ACC112 (cell line): ENCODE results near the gene MIA3.

Experiments
- H2AFZ ChIP-seq: fragments of 200-600 bp; sonication (generic); one replicate; pipeline ENCODE4 v1.6.0; 2017; ENCODE audit warnings: antibody characterized with exemption, low read length; ENCODE audit not compliant: unreplicated experiment
- H3K27ac ChIP-seq: fragments of 200-600 bp; sonication (generic); 2 replicates; pipeline ENCODE4 v1.5.1; 2014; ENCODE audit warnings: low read depth, mild to moderate bottlenecking, antibody characterized with exemption, low read length, moderate library complexity
- H3K27me3 ChIP-seq: fragments of 200-600 bp; sonication (generic); 2 replicates; pipeline ENCODE4 v1.6.1; 2014; ENCODE audit warnings: mild to moderate bottlenecking, antibody characterized with exemption, low read length, moderate library complexity, mixed read lengths; ENCODE audit not compliant: insufficient read depth
- H3K36me3 ChIP-seq: fragments of 200-600 bp; sonication (generic); 2 replicates; pipeline ENCODE4 v1.6.1; 2016; ENCODE audit warnings: mild to moderate bottlenecking, antibody characterized with exemption, low read length, moderate library complexity, mixed read lengths; ENCODE audit not compliant: insufficient read depth
- H3K4me1 ChIP-seq: fragments of 200-600 bp; sonication (generic); one replicate; pipeline ENCODE4 v1.6.1; 2016; ENCODE audit warnings: low read length, mixed read lengths; ENCODE audit not compliant: insufficient read depth, unreplicated experiment, control insufficient read depth
- H3K4me3 ChIP-seq: fragments of 200-600 bp; sonication (generic); 2 replicates; pipeline ENCODE4 v1.5.1; 2014; ENCODE audit warnings: mild to moderate bottlenecking, low read depth, low read length
- H3K79me2 ChIP-seq: fragments of 200-600 bp; sonication (generic); one replicate; pipeline ENCODE4 v1.6.0; 2016; ENCODE audit warnings: low read length; ENCODE audit not compliant: control insufficient read depth, unreplicated experiment, insufficient read depth

Gene MIA3

DNA sequence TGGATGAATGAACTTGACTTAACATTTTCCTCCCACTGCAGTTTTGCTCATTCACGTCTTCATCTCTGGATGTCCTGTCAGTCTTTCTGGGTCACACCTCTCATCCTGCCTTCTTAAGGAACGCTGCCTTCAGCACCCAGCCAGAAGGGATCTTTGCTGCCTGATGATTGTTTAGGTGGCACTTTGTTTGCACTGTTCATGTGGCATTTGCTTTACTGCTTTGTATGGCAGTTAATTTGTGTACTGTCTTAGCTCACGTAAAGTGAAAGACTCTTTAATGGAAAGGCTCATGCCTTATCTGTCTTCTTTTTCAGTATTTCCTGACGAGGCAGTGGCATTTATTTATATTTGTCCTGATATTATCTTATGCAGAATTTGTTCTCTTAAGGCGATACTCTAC is 4.9 kb downstream of the MIA3 start:
- Histone ChIP-seq H3K27me3 (no peaks in the 10 kb centered on the region), H3K27ac (no peak overlapping the region), H3K4me1 (peaks cover 16% of the 10 kb centered on the region), H3K79me2 (peaks cover 34% of the 10 kb centered on the region), H2AFZ (no peak overlapping the region), H3K4me3 (no peak overlapping the region), H3K36me3 (peaks cover 4% of the 10 kb centered on the region)

DNA sequence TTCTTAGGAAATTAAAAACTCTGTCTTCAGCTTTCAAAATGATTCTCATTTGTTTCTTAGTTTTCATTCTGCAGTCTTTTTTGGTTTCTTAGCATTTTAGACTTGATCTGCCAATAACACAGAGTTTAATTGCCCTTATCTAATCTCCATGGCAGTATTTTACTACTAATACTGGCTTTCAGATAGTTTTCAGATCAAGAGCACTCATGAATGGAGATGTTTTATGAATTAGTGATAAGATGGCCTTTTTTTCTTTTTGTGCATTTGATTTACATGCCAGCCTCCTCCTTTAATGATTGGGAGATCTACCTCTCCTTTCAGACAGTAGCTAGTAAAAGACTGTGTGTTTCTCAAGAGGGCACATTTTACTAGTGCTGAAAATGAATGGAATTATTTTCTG is 5.6 kb downstream of the MIA3 start:
- Histone ChIP-seq H3K27me3 (no peaks in the 10 kb centered on the region), H3K4me1 (peaks cover 20% of the 10 kb centered on the region), H3K27ac (no peak overlapping the region), H3K36me3 (peaks cover 7% of the 10 kb centered on the region), H3K4me3 (no peak overlapping the region), H2AFZ (no peak overlapping the region), H3K79me2 (peaks cover 29% of the 10 kb centered on the region)

DNA sequence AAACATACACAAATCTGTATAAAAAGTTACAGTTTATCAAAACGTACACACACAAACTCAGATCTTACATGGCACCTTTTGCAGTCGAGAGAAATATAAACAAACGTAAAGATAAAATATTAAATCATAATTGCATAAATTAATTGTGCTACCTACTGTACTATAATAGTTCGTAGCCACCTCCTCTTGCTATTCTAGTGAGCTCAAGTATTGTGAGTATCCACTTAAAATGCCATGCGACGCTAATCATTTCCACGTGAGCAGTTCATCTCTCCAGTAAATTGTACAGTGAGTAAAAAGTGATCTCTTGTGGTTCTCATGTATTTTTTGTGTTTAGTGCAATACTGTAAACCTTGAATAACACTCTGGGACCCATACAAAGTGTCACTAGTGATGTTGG is 6.3 kb downstream of the MIA3 start:
- Histone ChIP-seq H3K27ac (no peak overlapping the region), H2AFZ (no peak overlapping the region), H3K4me1 (peaks cover 20% of the 10 kb centered on the region), H3K4me3 (no peak overlapping the region), H3K36me3 (peaks cover 14% of the 10 kb centered on the region), H3K27me3 (no peaks in the 10 kb centered on the region), H3K79me2 (peaks cover 22% of the 10 kb centered on the region)

DNA sequence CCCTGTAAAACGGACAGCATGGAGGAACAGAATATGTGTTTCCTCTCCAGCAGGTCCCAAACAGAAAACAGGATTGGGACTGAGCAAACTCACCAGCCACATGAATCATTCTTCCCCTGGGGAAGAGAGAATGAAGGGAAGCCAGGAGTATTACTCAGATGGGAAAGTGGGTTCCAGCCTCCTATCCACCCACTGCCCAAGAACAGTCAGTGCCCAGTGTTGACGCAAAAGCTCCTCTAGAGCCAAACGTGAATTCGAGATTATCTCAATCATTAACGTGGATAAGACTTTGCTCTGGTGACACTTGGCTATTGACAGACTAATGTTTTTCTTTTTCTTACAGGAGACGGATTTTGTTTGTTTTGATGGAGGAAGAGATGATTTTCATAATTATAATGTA is 9.3 kb downstream of the MIA3 start:
- H3K4me3 ChIP-seq, result peak overlapping the region; percentile 26; the same call in 1 of the 2 replicates
- no peaks in the 10 kb centered on the region for H3K27me3 ChIP-seq
- H3K4me1 ChIP-seq, result peaks cover 30% of the 10 kb centered on the region
- H3K36me3 ChIP-seq, result peaks cover 14% of the 10 kb centered on the region
- peak overlapping the region; percentile 14 for H2AFZ ChIP-seq
- no peaks in the 10 kb centered on the region for H3K79me2 ChIP-seq
- H3K27ac ChIP-seq, result peak overlapping the region; percentile 90

DNA sequence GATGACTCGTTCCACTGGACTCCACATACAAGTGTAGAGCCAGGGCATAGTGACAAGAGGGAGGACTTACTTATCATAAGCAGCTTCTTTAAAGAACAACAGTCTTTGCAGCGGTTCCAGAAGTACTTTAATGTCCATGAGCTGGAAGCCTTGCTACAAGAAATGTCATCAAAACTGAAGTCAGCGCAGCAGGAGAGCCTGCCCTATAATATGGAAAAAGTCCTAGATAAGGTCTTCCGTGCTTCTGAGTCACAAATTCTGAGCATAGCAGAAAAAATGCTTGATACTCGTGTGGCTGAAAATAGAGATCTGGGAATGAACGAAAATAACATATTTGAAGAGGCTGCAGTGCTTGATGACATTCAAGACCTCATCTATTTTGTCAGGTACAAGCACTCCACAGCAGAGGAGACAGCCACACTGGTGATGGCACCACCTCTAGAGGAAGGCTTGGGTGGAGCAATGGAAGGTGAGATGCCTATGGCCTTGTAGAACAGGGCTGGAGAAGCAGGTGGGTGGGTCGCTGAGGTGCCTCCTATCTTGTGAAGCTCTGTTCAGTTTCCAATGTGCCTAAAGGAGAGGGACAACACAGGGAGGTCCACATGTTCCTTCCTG is 12.1 kb downstream of the MIA3 start:
- H3K79me2 ChIP-seq, result no peaks in the 10 kb centered on the region
- peaks cover 30% of the 10 kb centered on the region for H3K4me1 ChIP-seq
- H2AFZ ChIP-seq, result no peak overlapping the region
- no peaks in the 10 kb centered on the region for H3K27me3 ChIP-seq
- peaks cover 13% of the 10 kb centered on the region; the same call in 1 of the 2 replicates for H3K36me3 ChIP-seq
- no peak overlapping the region for H3K27ac ChIP-seq
- H3K4me3 ChIP-seq, result no peak overlapping the region

DNA sequence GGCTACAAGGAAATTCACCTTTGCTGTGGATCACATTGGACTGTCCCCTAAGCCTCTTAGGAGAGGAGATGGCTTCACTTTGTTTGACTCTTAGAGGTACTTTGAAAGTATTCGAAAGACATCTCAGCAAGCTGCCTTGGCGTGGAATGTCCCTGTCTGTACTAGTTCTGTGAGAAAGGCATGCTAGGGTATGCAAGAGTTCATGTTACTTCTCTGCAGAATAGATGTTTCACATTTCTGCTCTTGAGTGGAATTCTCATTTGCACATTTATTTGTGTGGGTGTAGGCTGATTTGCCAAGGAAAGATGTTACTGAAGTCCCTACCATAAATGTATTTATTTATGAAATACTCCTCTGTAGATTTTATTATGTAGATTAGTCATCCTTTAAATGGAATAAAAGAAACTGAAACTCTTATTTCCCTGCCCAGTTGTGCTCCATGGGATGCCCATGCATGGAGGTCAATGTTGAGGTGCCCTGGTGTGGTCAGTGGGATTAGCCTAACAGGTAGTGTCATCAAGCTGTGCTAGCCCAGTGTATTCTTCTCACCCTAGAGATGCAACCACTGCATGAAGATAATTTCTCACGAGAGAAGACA is 13.8 kb downstream of the MIA3 start:
- no peaks in the 10 kb centered on the region for H3K27me3 ChIP-seq
- H3K27ac ChIP-seq, result no peak overlapping the region
- H3K4me3 ChIP-seq, result no peak overlapping the region
- H3K36me3 ChIP-seq, result peaks cover 13% of the 10 kb centered on the region; the same call in 1 of the 2 replicates
- H3K79me2 ChIP-seq, result no peaks in the 10 kb centered on the region
- H3K4me1 ChIP-seq, result peaks cover 25% of the 10 kb centered on the region
- H2AFZ ChIP-seq, result no peak overlapping the region

DNA sequence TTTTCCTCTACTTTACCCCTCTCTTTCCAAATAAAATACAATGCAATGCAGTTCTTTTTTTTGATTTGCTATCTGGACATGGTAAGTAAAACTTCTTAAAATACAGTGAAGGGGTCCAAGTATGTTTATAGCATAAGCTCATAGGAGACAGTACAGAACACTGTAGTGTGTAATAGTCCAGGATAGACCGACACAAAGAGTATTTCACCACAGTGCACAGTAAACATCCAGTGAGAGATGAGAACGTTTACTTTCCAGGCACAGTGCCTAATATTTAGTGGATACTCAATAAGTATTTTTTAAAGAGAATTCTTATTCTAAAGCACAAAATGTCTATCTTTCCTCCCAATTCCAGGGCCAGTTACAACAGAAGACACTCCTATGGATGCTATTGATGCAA is 14.9 kb downstream of the MIA3 start:
- H3K36me3 ChIP-seq, result peaks cover 12% of the 10 kb centered on the region; the same call in 1 of the 2 replicates

DNA sequence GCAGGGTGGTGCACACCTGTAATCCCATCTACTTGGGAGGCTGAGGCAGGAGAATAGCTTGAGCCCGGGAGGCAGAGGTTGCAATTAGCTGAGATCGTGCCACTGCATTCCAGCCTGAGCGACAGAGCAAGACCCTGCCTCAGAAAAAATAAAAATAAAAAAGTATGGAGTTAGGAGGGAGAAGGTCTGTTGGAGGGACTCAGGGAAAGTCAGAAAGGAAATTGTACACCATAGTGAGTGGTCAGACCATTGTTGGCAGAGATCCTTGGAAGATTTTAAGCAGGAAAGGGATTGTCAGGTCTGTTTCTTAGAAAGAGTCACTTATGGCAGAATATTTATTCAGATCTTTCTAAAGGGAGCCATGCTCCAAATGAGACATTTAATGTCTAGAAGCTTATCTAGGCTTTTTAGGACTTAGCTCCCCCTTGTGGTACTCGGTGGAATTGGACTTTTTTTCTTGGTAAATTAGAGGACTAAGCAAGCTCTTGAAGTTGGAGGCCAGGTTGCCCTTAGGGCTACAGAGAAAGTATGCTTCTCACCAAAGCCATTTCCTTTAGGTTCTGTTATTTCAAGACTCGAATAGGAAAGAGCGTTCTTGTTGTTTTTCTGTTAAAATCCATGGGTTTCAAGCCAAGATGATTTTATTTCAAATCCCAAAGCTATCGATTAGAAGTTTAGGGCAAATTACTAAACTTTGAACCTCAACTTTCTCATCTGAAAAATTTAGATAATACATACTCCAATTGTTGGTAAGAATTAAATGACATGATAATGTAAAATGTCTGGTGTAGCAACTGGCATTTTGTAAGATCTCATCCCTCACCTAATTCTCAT is 16.5 kb downstream of the MIA3 start:
- peaks cover 6% of the 10 kb centered on the region; the same call in 1 of the 2 replicates for H3K36me3 ChIP-seq
- H3K79me2 ChIP-seq, result no peaks in the 10 kb centered on the region
- H3K4me1 ChIP-seq, result peaks cover 10% of the 10 kb centered on the region
- H3K4me3 ChIP-seq, result no peak overlapping the region
- no peak overlapping the region for H3K27ac ChIP-seq
- H3K27me3 ChIP-seq, result no peaks in the 10 kb centered on the region
- no peak overlapping the region for H2AFZ ChIP-seq

More for the DNA sequence above, 14.9 kb downstream of the MIA3 start:
- H3K79me2 ChIP-seq, result no peaks in the 10 kb centered on the region
- no peak overlapping the region for H2AFZ ChIP-seq
- no peaks in the 10 kb centered on the region for H3K27me3 ChIP-seq
- H3K27ac ChIP-seq, result no peak overlapping the region
- H3K4me3 ChIP-seq, result no peak overlapping the region
- H3K4me1 ChIP-seq, result peaks cover 14% of the 10 kb centered on the region

DNA sequence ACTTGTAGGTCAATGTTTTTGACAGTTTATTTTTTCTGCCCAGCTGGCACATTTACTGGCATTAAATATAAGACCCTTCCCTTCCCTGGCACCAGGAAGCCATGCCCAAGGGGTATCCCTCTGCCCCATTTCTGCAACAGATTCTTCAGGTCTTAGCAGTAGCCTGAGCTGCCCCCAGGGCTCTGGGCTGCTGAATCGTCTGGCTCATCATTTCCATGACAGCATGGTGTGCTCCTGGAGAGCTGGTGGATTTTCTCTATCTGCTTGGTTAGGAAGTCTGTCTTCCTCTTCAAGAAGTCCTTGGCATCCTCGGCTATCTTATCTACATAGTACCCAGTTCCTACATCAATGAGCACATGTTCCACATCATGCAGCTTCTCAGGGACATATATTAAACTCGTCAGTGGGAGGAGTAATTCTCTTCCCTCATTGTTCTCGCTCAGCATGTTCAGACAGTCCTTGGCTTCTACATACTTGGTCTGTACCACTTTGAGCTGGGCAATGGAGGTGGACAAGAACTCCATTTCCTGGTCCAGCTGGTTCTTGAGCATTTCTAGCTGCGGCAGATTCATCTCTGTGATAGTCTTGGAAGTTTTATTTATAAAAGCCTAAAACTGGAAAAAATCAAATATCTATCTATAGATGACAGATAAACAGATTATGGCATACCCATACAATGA is 23.5 kb downstream of the MIA3 start:
- Histone ChIP-seq H3K27ac (no peak overlapping the region), H3K36me3 (peaks cover 8% of the 10 kb centered on the region; the same call in 1 of the 2 replicates), H3K4me1 (peaks cover 15% of the 10 kb centered on the region), H2AFZ (no peak overlapping the region), H3K79me2 (peaks cover 14% of the 10 kb centered on the region), H3K27me3 (no peaks in the 10 kb centered on the region), H3K4me3 (no peak overlapping the region)

DNA sequence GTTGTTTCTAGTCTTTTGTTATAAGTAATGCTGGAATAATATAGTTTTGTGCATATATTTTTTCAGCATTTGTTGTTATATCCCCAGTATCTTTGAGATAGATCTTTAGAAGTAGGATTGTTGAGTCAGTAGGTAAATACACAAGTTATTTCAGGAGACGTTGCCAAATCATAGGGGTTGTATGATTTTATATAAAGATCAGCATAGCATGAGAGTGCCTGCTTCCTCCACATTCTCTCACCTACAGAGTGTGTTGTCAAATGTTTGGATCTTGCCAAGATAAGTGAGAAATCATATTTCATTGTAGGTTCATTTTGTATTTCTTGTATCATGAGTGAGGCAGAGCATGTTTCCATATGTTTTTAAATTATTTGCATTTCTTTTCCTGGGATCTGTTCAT is 24.6 kb downstream of the MIA3 start:
- Histone ChIP-seq H3K27ac (no peak overlapping the region), H3K4me3 (no peak overlapping the region), H3K79me2 (peaks cover 14% of the 10 kb centered on the region), H2AFZ (no peak overlapping the region), H3K4me1 (peaks cover 15% of the 10 kb centered on the region), H3K36me3 (peaks cover 8% of the 10 kb centered on the region; the same call in 1 of the 2 replicates), H3K27me3 (no peaks in the 10 kb centered on the region)
